HG03159 (cell line): Measurements from ENCODE around the gene TFIP11.

Experiments
- ATAC-seq: cut with Tn5 transposase; IDR thresholded peaks from one replicate; pipeline ENCODE4 v1.9.1; 2021; ENCODE audit warnings: mild to moderate bottlenecking, moderate library complexity; ENCODE audit not compliant: unreplicated experiment

The TFIP11 gene

DNA sequence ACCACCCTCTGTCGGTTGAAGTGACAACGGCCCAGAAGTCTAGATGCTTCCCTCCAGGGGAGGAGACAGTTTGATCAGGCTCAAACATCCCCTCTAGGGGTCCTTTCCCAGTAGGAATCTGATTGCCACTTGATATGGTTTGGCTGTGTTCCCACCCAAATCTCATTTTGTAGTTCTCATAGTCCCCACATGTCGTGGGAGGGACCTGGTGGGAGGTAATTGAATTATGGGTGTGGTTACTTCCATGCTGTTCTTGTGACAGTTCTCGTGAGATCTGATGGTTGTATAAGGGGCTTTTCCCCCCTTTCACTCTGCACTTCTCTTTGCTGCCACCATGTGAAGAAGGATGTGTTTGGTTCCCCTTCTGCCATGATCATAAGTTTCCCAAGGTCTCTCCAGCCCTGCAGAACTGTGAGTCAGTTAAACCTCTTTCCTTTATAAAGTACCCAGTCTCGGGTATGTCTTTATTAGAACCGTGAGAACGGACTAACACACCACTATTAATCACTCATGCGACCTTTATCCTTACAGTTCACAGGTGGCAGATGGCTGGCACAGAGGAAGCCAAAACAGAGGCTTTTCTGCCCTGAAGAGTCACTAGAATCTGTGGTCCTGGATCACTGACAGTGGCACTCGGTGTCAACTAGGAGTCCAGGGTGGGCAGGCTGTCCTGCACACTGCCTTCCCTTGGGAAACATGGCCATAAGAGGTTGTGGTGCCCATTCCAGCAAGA is 61.7 kb downstream of the TFIP11 start:
- no peak for ATAC-seq

DNA sequence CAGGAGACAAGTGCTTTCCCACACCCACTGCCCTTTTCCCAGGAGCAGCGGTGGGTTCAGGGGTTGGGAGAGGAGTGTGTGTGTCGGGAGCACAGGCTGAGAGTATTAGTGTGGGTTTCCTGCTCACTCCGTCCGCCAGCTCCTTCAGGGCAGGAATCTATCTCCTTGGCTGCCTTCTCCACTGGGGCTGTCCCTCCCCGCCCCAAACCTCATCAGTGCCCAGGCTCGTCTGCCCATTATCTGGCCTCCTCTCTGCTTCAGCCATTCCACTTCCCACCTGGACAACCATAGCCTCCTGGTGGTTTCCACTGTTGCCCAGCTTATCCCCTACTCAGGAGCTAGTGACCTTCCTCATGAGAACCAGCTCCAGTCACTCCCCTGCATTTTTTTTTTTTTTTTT is 63.3 kb downstream of the TFIP11 start:
- no peak for ATAC-seq

- no peak for ATAC-seq
Measured at GRCh38 chr22:26448334-26448733, 63.9 kb downstream of the TFIP11 start.

DNA sequence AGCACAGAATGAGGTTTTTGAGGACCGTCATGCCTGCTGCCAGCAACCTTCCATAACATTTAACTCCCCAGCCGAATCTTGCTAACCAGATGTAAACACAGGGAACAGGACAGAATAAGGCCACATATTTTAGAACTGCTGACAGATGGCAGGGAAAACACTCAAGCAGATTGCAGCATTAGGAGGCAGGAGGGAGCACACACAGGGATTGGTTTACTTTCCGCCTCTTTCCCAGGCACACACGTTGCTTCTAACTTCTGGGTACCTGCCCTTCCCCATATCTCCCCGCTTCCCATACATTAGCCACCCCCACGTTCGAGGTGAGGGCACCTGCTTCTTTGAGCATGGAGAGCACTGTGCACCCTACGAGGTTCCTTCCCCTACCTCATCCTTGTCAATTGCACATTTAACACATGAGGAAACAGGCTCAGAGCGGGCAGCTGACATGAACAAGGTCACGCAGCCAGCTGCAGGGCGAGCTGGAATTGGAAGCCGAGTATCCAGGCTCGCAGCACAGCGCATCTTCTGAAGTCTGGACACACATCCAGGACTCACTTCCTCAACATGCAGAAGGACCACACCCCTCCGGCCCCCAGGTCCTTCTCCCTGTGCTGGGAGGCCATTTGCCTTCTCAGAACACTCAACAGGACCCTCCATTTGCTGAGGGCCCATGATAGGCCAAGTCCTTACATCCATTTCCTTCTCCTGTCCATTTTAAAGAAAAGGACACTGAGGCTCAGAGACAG is 64.5 kb downstream of the TFIP11 start:
- no peak for ATAC-seq

GRCh38 chr22:26446808-26447515 is 65.3 kb downstream of the TFIP11 start:
- ATAC-seq: no peak

DNA sequence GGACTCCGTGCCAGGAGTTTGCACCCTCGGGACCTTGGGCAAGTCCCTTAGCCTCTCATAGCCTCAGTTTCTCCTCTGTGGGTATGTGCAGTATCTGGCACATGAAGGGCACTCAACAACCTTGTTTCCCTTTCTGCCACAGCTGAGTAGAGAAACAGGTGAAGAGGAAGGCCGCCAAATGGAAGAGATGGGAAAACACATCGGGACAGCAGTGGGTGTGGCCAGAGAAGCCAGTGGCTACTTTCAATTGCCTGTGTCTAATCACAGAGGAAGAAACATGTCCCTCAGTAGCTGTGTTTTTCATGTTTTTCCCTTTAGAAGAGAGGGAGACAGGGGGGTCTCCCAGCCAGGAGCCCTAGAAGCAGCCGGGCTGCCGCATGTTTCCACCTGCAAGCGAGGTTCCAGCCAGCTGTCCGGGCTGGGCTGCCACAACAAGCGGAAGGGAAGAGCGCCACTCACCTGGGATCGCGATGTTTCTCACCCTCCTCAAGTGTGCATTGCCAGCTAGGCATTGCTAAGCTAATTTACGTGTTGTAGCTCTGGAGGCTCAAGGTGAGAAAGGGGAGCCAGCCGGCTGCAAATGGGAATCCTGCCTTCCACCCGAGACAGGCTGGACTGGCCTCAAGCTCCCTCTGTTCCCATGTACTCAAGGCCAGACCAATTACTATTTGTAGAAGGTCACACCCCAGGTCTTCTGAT is 66.5 kb downstream of the TFIP11 start:
- ATAC-seq: no peak

GRCh38 chr22:26444777-26445176 is 67.5 kb downstream of the TFIP11 start:
- ATAC-seq: no peak

- no peak for ATAC-seq
Measured at GRCh38 chr22:26443901-26444690, 68.2 kb downstream of the TFIP11 start.

DNA sequence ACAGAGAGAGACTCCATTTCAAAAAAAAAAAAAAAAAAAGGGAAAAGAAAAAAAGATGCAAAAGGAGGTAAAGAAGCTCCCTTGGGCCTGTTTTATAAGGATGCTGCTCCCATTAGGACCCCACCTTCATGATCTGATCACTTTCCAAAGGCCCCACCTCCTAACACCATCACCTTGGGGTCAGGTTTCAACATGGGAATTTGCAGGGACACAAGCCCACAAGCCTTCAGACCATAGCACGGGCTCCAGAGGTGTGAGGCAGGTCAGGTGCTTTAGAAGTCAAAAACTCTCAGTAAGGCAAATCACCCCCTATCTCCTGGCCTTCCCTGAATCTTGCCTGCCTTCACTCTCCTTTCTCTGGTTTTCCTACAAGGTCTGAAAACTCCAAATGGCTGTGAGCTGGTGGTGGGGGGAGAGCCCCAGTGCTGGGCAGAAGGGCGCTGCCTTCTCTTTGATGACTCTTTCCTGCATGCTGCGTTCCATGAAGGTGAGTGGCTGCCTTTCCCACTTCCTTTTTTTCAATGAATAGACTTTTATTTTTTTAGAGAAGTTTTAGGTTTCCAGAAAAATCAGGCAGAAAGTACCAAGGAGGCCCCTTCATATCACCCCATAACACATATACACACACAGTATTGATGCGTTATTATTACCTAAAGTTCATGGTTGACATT is 70.1 kb downstream of the TFIP11 start:
- ATAC-seq: no peak
